H1 (cell line): Measurements from ENCODE around the gene DHRS4. TPM values are rescaled to one million over a fixed set of nuclear protein-coding genes. Genes with fewer than 3 reads are reported as not detected.

ENCODE experiments used
- CTCF ChIA-PET: fragments of 300-600 bp; sonication (Branson Sonifier 250); formaldehyde crosslinking; loops from one replicate; lab custom pipeline; 2021; ENCODE audit not compliant: partially characterized antibody; lab: Charles Lee
- POLR2A ChIA-PET: fragments of 300-600 bp; sonication (Branson Sonifier 250); formaldehyde crosslinking; loops from one replicate; lab custom pipeline; 2021; ENCODE audit warnings: inconsistent platforms; ENCODE audit not compliant: partially characterized antibody; lab: Charles Lee
- DNase-seq, 2 experiments: peaks; one replicate each; pipeline versions ENCODE4 v3.0.0 to v3.0.0-alpha.2; 2010 to 2022; ENCODE audit warnings: low spot score in 2 of 2, low read depth in 1 of 2, mixed read lengths in 1 of 2
- FAIRE-seq: peaks from 2 replicates; lab custom pipeline; 2011; peaks lifted over from hg19 to GRCh38; lab: Jason Lieb, UNC
- H2AFZ ChIP-seq: 2 replicates; pipeline ENCODE4 v1.8.1; 2012; ENCODE audit warnings: low read length, inconsistent platforms
- H2AK5ac ChIP-seq: 2 replicates; pipeline ENCODE4 v1.6.1; 2013; ENCODE audit warnings: low read depth, low read length
- H2BK120ac ChIP-seq: replicated peaks from 2 replicates; pipeline ENCODE3; 2013; ENCODE audit warnings: low read depth, low read length, inconsistent platforms
- H2BK12ac ChIP-seq: 2 replicates; pipeline ENCODE4 v1.6.1; 2013; ENCODE audit warnings: low read depth, low read length
- H2BK15ac ChIP-seq: 2 replicates; pipeline ENCODE4 v1.6.1; 2013; ENCODE audit warnings: low read length
- H2BK20ac ChIP-seq: 2 replicates; pipeline ENCODE4 v1.6.1; 2013; ENCODE audit warnings: low read length
- H2BK5ac ChIP-seq: 2 replicates; pipeline ENCODE4 v1.6.1; 2013; ENCODE audit warnings: low read depth, low read length
- H3K14ac ChIP-seq: 2 replicates; pipeline ENCODE4 v1.6.1; 2013; ENCODE audit warnings: inconsistent platforms; ENCODE audit not compliant: insufficient read length
- H3K18ac ChIP-seq: 2 replicates; pipeline ENCODE4 v1.6.1; 2013; ENCODE audit warnings: low read length; ENCODE audit errors: extremely low read depth
- H3K23ac ChIP-seq: 2 replicates; pipeline ENCODE4 v1.6.1; 2013; ENCODE audit warnings: inconsistent platforms; ENCODE audit not compliant: insufficient read length
- H3K23me2 ChIP-seq: 2 replicates; pipeline ENCODE4 v1.6.1; 2013; ENCODE audit warnings: low read depth, low read length
- H3K27ac ChIP-seq: 2 replicates; pipeline ENCODE4 v1.6.1; 2011; ENCODE audit warnings: low read depth, low read length, inconsistent platforms
- H3K27me3 ChIP-seq, 4 experiments: replicated peaks in 1 of 4; 1 replicate in 1 of 4; 2 replicates in 3 of 4; pipeline versions ENCODE4 v1.6.1 to v1.8.1; 2011 to 2013; ENCODE audit warnings: low read length in 3 of 4, mild to moderate bottlenecking in 3 of 4, inconsistent platforms in 2 of 4, mixed read lengths in 2 of 4, moderate library complexity in 1 of 4; ENCODE audit not compliant: control insufficient read depth in 3 of 4, insufficient read depth in 3 of 4; ENCODE audit errors: extremely low read depth in 1 of 4
- H3K36me3 ChIP-seq, 4 experiments: 2 replicates each; pipeline versions ENCODE4 v1.6.1 to v1.8.1; 2011 to 2013; ENCODE audit warnings: mild to moderate bottlenecking in 4 of 4, low read length in 3 of 4, moderate library complexity in 2 of 4, control low read depth in 1 of 4, inconsistent platforms in 1 of 4; ENCODE audit not compliant: insufficient read depth in 4 of 4, control insufficient read depth in 2 of 4
- H3K4ac ChIP-seq: replicated peaks from 2 replicates; pipeline ENCODE3; 2013; ENCODE audit warnings: low read length, low read depth, mixed read lengths, inconsistent platforms; ENCODE audit not compliant: insufficient read length
- H3K4me1 ChIP-seq, 4 experiments: replicated peaks in 1 of 4; 1 replicate in 1 of 4; 2 replicates in 3 of 4; pipeline versions ENCODE4 v1.6.1 to v1.8.1; 2011 to 2013; ENCODE audit warnings: low read length in 3 of 4, inconsistent platforms in 2 of 4, mixed read lengths in 1 of 4; ENCODE audit not compliant: insufficient read depth in 4 of 4, control insufficient read depth in 3 of 4
- H3K4me2 ChIP-seq, 2 experiments: 2 replicates each; pipeline versions ENCODE4 v1.6.1 to v1.8.1; 2011 to 2013; ENCODE audit warnings: low read depth in 2 of 2, low read length in 2 of 2, control low read depth in 1 of 2, inconsistent platforms in 1 of 2, mild to moderate bottlenecking in 1 of 2; ENCODE audit not compliant: insufficient read depth in 1 of 2
- H3K4me3 ChIP-seq, 4 experiments: fragments of 200-600, 300-600 bp in 1 of 4; sonication (generic), shearing (Covaris generic), sonication (Bioruptor Twin) in 1 of 4; 2 replicates each; pipeline versions ENCODE4 v1.5.1 to v1.8.1; 2011 to 2016; ENCODE audit warnings: low read length in 4 of 4, low read depth in 3 of 4, control low read depth in 2 of 4, inconsistent platforms in 2 of 4, mild to moderate bottlenecking in 2 of 4, mixed read lengths in 1 of 4, moderate library complexity in 1 of 4; ENCODE audit not compliant: insufficient read depth in 2 of 4; ENCODE audit errors: extremely low read depth in 1 of 4
- H3K56ac ChIP-seq: replicated peaks from 2 replicates; pipeline ENCODE3; 2013; ENCODE audit warnings: low read depth, mild to moderate bottlenecking, mixed read lengths, low read length, inconsistent platforms; ENCODE audit not compliant: insufficient read length
- H3K79me1 ChIP-seq: 2 replicates; pipeline ENCODE4 v1.6.1; 2013; ENCODE audit warnings: low read depth, low read length, control low read depth
- H3K79me2 ChIP-seq, 2 experiments: 2 replicates each; pipeline versions ENCODE4 v1.6.1 to v1.8.1; 2012 to 2013; ENCODE audit warnings: low read length in 2 of 2, mild to moderate bottlenecking in 2 of 2, inconsistent platforms in 1 of 2; ENCODE audit not compliant: insufficient read depth in 2 of 2, control insufficient read depth in 1 of 2
- H3K9ac ChIP-seq, 4 experiments: replicated peaks in 1 of 4; 1 replicate in 1 of 4; 2 replicates in 3 of 4; pipeline versions ENCODE4 v1.6.1 to v1.8.1; 2011 to 2013; ENCODE audit warnings: low read depth in 3 of 4, low read length in 3 of 4, control low read depth in 2 of 4, mild to moderate bottlenecking in 2 of 4, moderate library complexity in 2 of 4, inconsistent platforms in 1 of 4; ENCODE audit errors: extremely low read depth in 1 of 4
- H3K9me3 ChIP-seq, 2 experiments: 2 replicates each; pipeline versions ENCODE4 v1.6.1 to v1.8.1; 2012 to 2013; ENCODE audit warnings: mild to moderate bottlenecking in 2 of 2, moderate library complexity in 2 of 2, control low read depth in 1 of 2, inconsistent platforms in 1 of 2, low read depth in 1 of 2, low read length in 1 of 2, mixed read lengths in 1 of 2; ENCODE audit not compliant: insufficient read depth in 2 of 2
- H4K20me1 ChIP-seq, 2 experiments: replicated peaks in 1 of 2; 2 replicates each; pipeline versions ENCODE3 to v1.8.1; 2011 to 2013; ENCODE audit warnings: inconsistent platforms in 2 of 2, low read length in 2 of 2, mild to moderate bottlenecking in 1 of 2; ENCODE audit not compliant: insufficient read depth in 2 of 2, control insufficient read depth in 1 of 2
- H4K5ac ChIP-seq: 2 replicates; pipeline ENCODE4 v1.6.1; 2013; ENCODE audit warnings: low read length, low read depth, mixed read lengths, inconsistent platforms; ENCODE audit not compliant: insufficient read length
- H4K8ac ChIP-seq: 2 replicates; pipeline ENCODE4 v1.8.0; 2013; ENCODE audit warnings: mild to moderate bottlenecking, moderate library complexity, low read length, inconsistent platforms; ENCODE audit not compliant: insufficient read depth; ENCODE audit errors: extremely low read depth
- H4K91ac ChIP-seq: replicated peaks from 2 replicates; pipeline ENCODE3; 2013; ENCODE audit warnings: low read length, mixed read lengths, inconsistent platforms; ENCODE audit not compliant: insufficient read length
- CHD1 ChIP-seq: IDR thresholded peaks from 2 replicates; pipeline ENCODE4 v1.6.1; 2012; ENCODE audit warnings: low read depth, low read length, improper control_type of control experiment
- CHD2 ChIP-seq: IDR thresholded peaks from 2 replicates; pipeline ENCODE4 v1.6.1; 2012; ENCODE audit warnings: low read length, improper control_type of control experiment
- JUN ChIP-seq: IDR thresholded peaks from 2 replicates; pipeline ENCODE4 v1.6.1; 2011; ENCODE audit warnings: low read depth, mild to moderate bottlenecking, improper control_type of control experiment, low read length
- SIN3A ChIP-seq, 2 experiments: IDR thresholded peaks in 1 of 2; conservative IDR thresholded peaks in 1 of 2; 2 replicates each; pipeline ENCODE4 v1.6.1; 2011 to 2012; ENCODE audit warnings: low read length in 2 of 2, improper control_type of control experiment in 1 of 2, low read depth in 1 of 2, mild to moderate bottlenecking in 1 of 2
- WGBS, 2 experiments: shearing (Covaris generic) in 1 of 2; methylation state at CpG; one replicate each; pipeline versions ENCODE4 v1.1.6 to v1.1.7; 2013 to 2015; ENCODE audit warnings: low lambda C conversion rate in 2 of 2, mixed read lengths in 2 of 2, inconsistent platforms in 1 of 2, low coverage in 1 of 2, missing lambda C conversion rate in 1 of 2; ENCODE audit not compliant: insufficient replicate concordance in 2 of 2, insufficient coverage in 1 of 2, insufficient read length in 1 of 2; ENCODE audit errors: extremely low coverage in 1 of 2, missing lambda C conversion rate in 1 of 2; 5-methylcytosine and 5-hydroxymethylcytosine counted together
- polyA plus RNA-seq, 7 experiments: library from polyadenylated mRNA; depleted of rRNA in 3 of 7; stranded (reverse) in 5 of 7; unstranded in 2 of 7; fragments of >200 nt in 5 of 7; fragments of 200-250 nt in 2 of 7; gene quantifications; 1 replicate in 5 of 7; 2 replicates in 1 of 7; 4 replicates in 1 of 7; pipeline versions ENCODE4 v1.2.1 to v1.2.3, GENCODE V29; 2011 to 2013; ENCODE audit warnings: missing spikeins in 2 of 7, mixed read lengths in 2 of 7
- total RNA-seq: library from RNA; stranded (reverse); fragmentation: NEBNext Ultra II Directional; extraction: Animal tissue kit (Norgen Biotek cat#: 25700); gene quantifications from 2 replicates; pipeline ENCODE4 v1.2.1, GENCODE V29; 2021

DHRS4 gene
- total and polyA plus RNA-seq, 2 of the 8 experiments (the other 6 are each of a cell fraction or from before 2014, with no cell fraction given) = 11.7 to 16.2 TPM

DNA sequence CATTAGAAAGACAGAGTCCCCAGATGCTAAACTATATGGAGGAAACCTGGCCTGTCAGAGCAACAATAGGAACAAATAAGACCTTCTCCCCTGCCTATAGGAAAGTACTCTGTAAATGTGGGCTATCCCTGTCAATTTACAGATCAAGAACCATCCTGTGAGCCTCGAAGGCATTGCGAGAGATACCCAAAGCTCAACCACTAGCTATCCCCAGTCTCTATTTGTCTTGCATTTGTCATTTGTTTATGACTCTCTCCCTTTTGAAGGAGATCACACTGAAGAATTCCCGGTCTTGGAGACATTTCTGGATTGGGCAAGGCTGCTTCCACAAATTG is 42.7 kb upstream of the DHRS4 start:
- Histone ChIP-seq H3K18ac (no peak overlapping the region; the same call in 1 of the 2 replicates), H2BK120ac (no peak overlapping the region), H3K79me2 (no peaks in the 10 kb centered on the region), H3K9me3 (no peaks in the 10 kb centered on the region), H4K5ac (no peak overlapping the region), H3K79me1 (no peaks in the 10 kb centered on the region), H3K4me3 (peak overlapping the region in 1 of 4 experiments; percentile 3; a peak in 1 of 8 replicates), H3K4ac (no peak overlapping the region), H3K36me3 (no peaks in the 10 kb centered on the region), H2BK15ac (peak overlapping the region; percentile 48; the same call in 1 of the 2 replicates), H3K27ac (no peak overlapping the region), H3K27me3 (no peaks in the 10 kb centered on the region), H3K56ac (no peak overlapping the region), H3K4me1 (peaks cover 0 to 9% (median 4%) of the 10 kb centered on the region in 4 experiments; a peak in 3 of 7 replicates), H2AK5ac (no peak overlapping the region), H2BK12ac (peak overlapping the region; percentile 64; the same call in 1 of the 2 replicates), H2BK5ac (peak overlapping the region; percentile 62), H3K23me2 (no peaks in the 10 kb centered on the region), H2AFZ (0 out of 2 replicates have a peak overlapping the region, but pooled peaks have one; percentile 25), H4K20me1 (no peaks in the 10 kb centered on the region), H3K9ac (no peak overlapping the region), H3K4me2 (peak overlapping the region in 1 of 2 experiments; percentile 19; a peak in 1 of 4 replicates), H3K23ac (no peak overlapping the region), H2BK20ac (0 out of 2 replicates have a peak overlapping the region, but pooled peaks have one; percentile 49), H3K14ac (no peak overlapping the region), H4K8ac (no peak overlapping the region), H4K91ac (no peak overlapping the region)
- ChIA-PET CTCF (interaction anchor here (0.5 to 8.7 kb wide), 54 partner anchors 10 to 652 kb away, joined by 3 to 77 read pairs (median 4); partner anchors contain the start of genes AP1G2, DHRS2 and DHRS4), POLR2A (interaction anchor here (0.6 to 1.5 kb wide), 2 partner anchors 216 to 237 kb away, joined by 3 to 4 read pairs; no protein-coding TSS in a partner anchor)
- 68% methylated on average over 3 of the region's 3 CpGs; no CpG with 5 or more reads in 1 of the 2 experiments for WGBS, 2 experiments
- TF ChIP-seq CHD1 (no peak), JUN (no peak), SIN3A (conservative IDR thresholded peaks at IDR 0.05 in 1 of 2, IDR thresholded peaks at IDR 0.05 in 1 of 2; ENCODE audit: low read depth in 1 of 2, low read length in 2 of 2) (peak in 1 of 2 experiments; percentile 77; a peak in 1 of 4 replicates), CHD2 (no peak)
- FAIRE-seq = no peak
- no peak for DNase-seq
